GM13977 (cell line): ENCODE measurements around the gene VPS41.

Experiments
- DNase-seq: peaks from one replicate; pipeline ENCODE4 v3.0.0; 2012; ENCODE audit warnings: low spot score
- in situ Hi-C: fragments of 300-500 bp; cut with MboI; formaldehyde crosslinking; loops from one replicate; pipeline ENCODE4 v1.12.0; 2022; ENCODE audit warnings: low sequenced_read_pairs, low pct_unique_long_range_greater_than_20kb, mixed read lengths, inconsistent platforms; ENCODE audit not compliant: unreplicated experiment
- TF ChIP-seq, protein P1 (sequence below): IDR thresholded peaks from 2 replicates; pipeline ENCODE4 v1.5.1; 2012; ENCODE audit warnings: mild to moderate bottlenecking, control low read depth; ENCODE audit not compliant: insufficient read depth; ENCODE audit errors: extremely low read depth, missing control alignments

VPS41 gene

DNA sequence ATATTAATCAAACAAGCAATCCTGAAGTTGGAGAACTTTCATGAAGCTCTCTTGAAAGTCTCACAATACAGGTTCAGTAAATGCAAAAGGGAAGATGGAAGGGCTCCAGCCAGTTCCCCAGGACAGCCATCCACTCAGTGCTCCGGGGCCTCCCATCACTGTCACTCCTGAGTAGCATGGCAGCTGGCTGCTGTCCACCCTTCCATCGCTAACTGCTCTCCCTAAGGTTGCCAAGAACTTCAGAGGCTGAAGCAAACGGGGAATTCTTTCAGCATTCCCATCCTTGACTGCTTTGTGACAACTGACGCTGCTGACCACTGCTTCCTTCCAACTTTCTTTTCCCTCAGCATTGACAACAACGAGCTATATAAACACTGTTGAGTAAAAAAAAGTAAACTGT lies 69.1 kb downstream of the VPS41 start:
- TF ChIP-seq, protein P1, sequence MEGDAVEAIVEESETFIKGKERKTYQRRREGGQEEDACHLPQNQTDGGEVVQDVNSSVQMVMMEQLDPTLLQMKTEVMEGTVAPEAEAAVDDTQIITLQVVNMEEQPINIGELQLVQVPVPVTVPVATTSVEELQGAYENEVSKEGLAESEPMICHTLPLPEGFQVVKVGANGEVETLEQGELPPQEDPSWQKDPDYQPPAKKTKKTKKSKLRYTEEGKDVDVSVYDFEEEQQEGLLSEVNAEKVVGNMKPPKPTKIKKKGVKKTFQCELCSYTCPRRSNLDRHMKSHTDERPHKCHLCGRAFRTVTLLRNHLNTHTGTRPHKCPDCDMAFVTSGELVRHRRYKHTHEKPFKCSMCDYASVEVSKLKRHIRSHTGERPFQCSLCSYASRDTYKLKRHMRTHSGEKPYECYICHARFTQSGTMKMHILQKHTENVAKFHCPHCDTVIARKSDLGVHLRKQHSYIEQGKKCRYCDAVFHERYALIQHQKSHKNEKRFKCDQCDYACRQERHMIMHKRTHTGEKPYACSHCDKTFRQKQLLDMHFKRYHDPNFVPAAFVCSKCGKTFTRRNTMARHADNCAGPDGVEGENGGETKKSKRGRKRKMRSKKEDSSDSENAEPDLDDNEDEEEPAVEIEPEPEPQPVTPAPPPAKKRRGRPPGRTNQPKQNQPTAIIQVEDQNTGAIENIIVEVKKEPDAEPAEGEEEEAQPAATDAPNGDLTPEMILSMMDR, result no peak
- DNase-seq, result no peak
- in situ Hi-C loops, result no loop called here

DNA sequence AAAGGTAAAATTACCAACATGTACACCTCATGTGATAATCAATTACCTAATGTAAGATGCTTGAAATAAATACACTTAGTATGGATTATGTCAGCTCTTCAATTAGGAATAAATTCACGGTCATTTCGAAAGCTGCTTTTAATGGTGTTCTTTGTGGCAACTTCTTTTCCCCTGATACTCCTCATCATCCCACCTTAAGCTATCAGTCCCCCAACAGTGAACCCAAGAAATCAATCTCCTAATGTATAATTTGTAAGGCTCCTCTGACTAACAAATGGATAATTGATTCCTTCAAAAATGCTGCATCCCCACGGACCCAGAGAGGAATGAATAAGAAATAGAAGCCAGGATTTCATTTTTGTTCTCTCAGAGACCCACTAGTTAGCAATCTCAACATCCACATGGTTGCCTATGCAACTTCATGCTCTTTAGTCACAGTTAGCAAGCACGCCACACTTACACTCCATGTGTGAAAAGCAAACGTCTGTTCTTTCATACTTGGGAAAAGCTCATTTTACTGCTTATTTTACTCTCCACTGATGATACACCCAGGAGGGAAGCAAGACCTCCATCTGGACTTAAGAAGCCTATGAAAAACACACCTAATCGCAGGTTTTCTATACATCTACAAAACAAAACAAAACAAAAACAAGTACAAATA lies 70.1 kb downstream of the VPS41 start:
- in situ Hi-C loops, result no loop called here
- no peak for DNase-seq
- TF ChIP-seq, protein P1, result no peak

DNA sequence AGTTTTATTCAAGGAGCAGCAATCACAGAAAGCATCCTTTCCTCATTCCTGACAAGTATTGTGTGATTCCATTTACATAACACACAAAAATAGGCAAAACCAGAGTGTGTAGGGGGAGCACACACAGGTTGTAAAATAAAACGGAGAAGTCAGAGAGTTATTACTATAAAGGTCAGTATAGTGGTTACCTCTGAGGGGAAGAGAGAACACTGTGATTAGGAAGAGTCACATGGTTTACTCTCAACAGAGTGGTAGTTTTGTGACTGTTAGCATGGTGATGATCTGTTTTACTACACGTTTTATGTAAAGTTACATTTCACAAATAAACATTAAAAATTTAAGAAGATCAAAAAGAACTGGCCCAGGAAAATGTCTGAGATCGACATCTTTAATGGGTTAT lies 74.6 kb downstream of the VPS41 start:
- TF ChIP-seq, protein P1, result no peak
- in situ Hi-C loops, result no loop called here
- DNase-seq, result no peak

DNA sequence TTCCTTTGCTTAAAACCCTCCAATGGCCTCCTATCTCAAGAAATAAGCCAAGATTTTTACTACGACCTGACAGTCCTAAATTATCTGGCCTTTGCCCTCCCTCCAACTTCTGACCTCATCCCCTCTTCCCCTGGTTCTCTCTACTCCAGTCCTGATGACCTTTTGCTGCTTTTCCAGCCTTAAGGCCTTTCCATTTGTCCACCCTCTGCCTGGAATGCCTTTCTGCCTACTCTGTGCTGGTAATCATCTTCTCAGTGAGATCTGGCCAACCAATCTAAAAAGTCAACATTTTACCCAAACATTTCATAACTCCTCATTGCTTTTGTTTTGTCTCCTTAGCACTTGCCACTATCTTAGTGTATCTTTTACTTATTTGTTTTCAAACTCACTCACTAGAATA lies 75.7 kb downstream of the VPS41 start:
- no peak for DNase-seq
- in situ Hi-C loops, result no loop called here
- TF ChIP-seq, protein P1, result no peak

DNA sequence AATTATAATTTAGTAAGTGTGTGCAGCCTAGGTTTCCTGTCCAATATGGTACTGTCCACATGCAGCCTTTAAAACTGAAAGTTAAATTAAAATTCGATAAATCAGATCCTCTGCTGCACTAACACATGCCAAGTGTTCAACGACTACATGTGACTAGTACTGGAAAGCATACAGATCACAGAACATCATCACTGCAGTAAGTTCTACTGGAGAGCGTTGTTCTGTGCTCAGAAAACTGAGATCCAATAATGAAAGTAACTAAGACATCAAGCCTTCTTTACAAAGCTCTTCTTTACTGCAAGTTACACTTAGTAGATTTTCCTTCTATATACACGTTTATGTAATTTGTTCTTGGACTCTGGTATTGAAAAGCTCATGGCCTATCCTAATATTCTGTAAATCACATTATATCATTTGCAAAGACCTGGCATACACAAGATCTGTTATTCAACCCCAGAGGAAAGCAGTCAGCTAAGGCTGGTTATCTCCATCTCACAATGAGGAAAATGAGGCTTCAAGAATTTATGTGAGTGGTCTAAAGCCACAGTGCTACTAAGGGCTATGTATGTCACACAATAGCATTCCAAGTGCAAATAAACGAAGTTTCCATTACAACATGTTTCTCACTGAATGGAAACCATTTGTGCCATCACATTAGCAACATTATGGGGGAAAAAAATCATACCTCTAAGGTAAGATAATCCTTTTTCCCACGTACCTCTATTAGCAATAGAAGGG lies 77.6 kb downstream of the VPS41 start:
- TF ChIP-seq, protein P1, result no peak
- in situ Hi-C loops, result no loop called here
- no peak for DNase-seq

DNA sequence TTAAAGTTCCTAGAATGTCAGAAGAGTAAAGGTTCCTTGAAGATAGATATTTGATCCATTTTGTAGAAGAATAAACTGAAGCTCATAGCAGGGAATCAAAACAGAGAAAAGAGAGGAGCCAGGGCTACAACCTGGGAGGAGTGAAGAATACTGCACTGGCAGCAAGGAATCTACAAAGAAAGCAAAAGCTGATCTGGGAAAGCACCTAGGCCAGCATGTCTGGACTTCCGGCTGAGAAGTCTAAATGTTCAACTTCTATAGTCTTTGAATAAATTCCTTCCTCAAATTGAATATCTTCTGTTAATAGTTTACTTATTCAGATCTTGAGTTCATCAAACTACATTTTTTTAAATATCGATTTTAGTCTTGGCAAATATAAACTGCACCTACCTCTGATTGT lies 78.2 kb downstream of the VPS41 start:
- in situ Hi-C loops, result no loop called here
- TF ChIP-seq, protein P1, result no peak
- DNase-seq, result no peak
